A375 (cell line): ENCODE measurements around the gene ITFG2. TPM values are rescaled to one million over a fixed set of nuclear protein-coding genes. Genes with fewer than 3 reads are reported as not detected.

Source experiments
- total RNA-seq: library from RNA; depleted of rRNA; stranded (reverse); fragments of >200 nt; shearing (Covaris generic); gene quantifications from 2 replicates; pipeline ENCODE4 v1.2.3, GENCODE V29; 2014; rRNA removed

The ITFG2 gene
- total RNA-seq: 30.6 and 40.3 TPM in 2 replicates

DNA sequence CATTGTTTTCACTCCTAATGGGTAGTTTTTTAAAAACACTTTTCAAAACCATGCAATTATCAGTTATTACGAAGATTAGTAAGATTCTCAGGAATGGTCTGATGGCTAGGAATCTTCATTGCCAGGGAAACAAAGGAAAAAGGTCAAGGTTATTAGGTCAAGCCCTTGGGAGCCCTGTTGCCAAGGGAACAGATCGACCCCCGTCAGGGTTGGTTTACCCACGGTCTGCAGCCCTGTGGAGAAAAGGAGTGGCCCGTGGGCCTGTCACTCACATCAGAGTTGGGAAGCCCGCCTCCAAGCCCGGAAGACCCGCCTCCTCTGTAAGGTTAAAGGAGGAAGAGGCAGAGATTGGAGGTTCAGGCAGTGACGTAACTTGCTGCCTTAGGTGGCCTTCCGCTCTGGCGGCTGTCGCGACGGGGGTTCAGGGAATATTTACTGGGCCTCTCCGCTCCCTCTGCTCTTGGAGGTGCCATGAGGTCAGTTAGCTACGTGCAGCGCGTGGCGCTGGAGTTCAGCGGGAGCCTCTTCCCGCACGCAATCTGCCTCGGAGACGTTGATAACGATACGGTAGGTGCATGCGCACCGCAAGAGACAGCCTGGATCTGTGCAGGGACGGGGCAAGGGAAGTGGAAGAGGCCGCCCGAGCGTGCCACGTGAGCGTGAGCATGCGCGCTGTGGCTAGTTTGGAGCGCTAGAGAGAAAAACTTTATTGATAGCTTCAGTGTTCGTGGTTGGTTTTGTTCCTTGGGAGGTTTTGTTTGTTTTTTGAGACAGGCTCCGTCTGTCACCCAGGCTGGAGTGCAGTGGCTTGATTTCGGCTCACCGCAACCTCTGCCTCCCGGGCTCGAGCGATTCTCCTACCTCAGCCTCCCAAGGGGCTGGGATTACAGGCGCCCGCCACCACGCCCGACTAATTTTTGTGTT is at the start of gene ITFG2:
ITFG2 (plus strand) TSS at position 379 of the 924 bp plus-strand sequence; CDS start at position 472, 93 bp downstream.

DNA sequence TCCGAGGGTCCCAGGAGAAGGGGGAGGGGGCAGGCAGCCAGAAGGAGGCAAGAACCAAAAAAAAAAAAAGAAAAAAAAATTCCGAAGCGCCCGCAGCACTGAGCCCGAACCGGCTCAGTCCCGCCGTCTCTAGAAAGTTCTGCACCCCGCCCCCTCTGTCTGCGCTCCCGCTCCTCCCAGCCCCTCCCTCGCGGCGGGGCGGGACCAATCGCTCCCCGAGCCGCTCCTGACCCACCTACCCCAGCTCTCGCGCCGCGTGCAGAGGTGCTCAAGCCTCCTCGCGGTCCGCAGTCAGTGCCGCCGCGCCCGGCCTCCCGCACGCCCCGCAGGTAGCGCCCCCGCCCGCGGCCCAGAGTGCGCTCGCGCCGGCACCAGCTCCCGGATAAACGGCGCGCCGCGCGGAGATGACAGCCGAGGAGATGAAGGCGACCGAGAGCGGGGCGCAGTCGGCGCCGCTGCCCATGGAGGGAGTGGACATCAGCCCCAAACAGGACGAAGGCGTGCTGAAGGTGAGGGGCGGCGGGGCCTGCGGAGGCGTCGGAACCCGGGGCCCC is 17.7 kb upstream of the ITFG2 start, which contains the start of gene FKBP4:
FKBP4 (plus strand) TSS at position 235 of the 554 bp plus-strand sequence; CDS start at position 405, 170 bp downstream.

DNA sequence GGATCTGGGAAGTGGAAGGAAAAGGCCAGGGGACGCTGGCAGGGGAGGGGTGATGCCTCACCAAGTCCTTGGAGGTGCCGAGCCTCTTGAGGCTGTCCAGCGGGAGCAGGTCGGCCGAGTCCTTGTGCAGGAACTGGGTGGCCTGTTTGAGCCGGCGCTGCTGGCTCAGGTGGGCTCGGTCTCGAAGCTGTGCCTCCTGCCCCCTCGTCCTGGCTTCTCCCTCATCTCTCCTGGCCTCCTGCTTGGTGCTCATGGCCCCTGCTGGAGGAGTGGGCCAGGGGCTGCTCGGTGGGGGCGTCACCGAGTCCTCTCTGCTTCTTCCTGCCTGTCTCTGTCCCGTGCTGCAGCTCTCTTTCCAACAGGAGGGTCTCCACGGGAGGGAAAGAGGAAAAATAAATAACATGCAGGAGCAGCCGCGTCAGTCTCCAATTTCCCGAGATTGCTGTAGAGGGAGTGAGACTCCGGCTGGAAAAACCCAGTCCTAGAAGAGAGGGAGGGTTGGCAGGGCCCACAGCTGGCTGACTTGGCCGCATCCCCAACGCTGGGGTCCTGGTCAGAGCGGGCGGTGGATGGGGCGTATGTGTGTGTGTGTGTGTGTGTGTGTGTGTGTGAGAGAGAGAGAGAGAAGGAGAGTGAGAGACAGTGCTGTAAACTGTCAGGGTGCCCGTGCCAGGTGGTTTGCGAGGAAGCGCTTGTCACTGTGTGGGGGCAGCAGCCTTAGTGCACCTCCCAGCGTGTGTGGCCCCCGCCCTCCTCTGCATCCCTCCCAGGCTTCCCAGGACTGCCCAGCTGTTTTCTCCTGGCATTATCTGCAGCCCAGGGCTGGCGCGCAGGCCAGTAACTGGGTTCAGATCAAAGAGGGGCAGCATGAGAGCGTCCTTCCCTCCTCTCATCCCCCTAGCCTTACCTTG is 22.4 kb downstream of the ITFG2 start, which contains the start of gene NRIP2:
NRIP2 (minus strand) TSS at position 455 of the 911 bp plus-strand sequence; CDS start at position 403, 52 bp downstream.

DNA sequence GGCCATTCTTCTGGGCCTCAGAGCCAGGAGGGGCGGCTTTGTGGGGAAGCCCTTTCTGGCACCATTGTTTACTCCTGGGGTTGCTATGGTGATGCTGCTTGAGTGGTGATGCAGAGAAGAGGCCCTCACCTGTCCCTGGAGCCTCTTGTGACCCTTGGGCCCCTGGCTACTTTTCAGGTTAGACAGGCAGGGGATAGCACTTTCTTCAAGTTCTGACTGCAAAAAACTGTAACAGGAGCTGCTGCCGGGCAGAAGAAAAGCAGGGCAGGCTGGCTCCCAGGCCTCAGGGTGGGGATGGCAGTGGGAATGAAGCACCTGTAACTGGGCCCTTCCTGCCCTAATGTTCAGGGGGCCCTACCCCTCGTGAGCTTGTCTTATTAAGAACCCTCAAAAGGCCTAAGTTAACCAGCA is 44.6 kb downstream of the ITFG2 start, which contains the start of gene TEX52:
TEX52 (minus strand) TSS at position 19 of the 411 bp plus-strand sequence; CDS start at position 6, 13 bp downstream.

Other genes starting within 250 kb of the ITFG2 start
- 89.3 and 91.5 TPM in 2 replicates for gene FKBP4, start 17.7 kb upstream of the ITFG2 start, total RNA-seq
- not detected in 2 replicates for gene NRIP2, start 22.4 kb downstream of the ITFG2 start, total RNA-seq
- not detected in 2 replicates for gene TEX52, start 44.4 kb downstream of the ITFG2 start, total RNA-seq
- 44.6 and 53.8 TPM in 2 replicates for gene FOXM1, start 64.5 kb downstream of the ITFG2 start, total RNA-seq
- gene RHNO1, start 64.6 kb downstream of the ITFG2 start, total RNA-seq: 34.0 and 37.0 TPM in 2 replicates
- gene TULP3, start 78.2 kb downstream of the ITFG2 start, total RNA-seq: 28.2 and 28.6 TPM in 2 replicates
- gene TEAD4, start 146.7 kb downstream of the ITFG2 start, total RNA-seq: 38.1 and 47.5 TPM in 2 replicates